Stimulated activated CD4-positive, alpha-beta T cell treated with anti-CD3 and anti-CD28 coated beads, Interleukin-4, amount 100 ng/mL, for 24 hours (primary cell): ENCODE measurements around the gene CFAP141.

ENCODE experiments used
- DNase-seq: peaks from one replicate; pipeline ENCODE4 v3.0.0-alpha.2; 2020

The CFAP141 gene

GRCh38 chr1:154167461-154167860 is 38.7 kb downstream of the CFAP141 start:
- DNase-seq, result no peak

DNA sequence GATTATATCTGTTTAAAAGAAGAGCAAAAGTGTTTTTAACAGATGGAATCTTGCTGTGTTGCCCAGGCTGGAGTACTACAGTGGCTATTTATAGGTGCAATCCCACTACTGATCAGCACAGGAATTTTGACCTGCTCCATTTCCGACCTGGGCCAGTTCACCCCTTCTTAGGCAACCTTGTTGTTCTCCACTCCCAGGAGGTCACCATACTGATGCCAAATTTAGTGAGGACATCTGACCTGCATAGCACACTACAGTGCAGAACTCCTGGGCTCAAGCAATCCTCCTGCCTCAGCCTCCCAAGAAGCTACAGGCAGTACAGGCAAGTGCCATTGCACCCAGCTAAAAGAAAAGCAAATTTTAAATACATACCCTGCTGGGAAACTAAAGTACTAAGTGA is 39.9 kb downstream of the CFAP141 start:
- no peak for DNase-seq

GRCh38 chr1:154159554-154159953 is 46.6 kb downstream of the CFAP141 start:
- no peak for DNase-seq

GRCh38 chr1:154158307-154159125 is 47.6 kb downstream of the CFAP141 start:
- DNase-seq, result no peak

GRCh38 chr1:154157520-154158306 is 48.4 kb downstream of the CFAP141 start:
- DNase-seq, result peak; percentile 80

DNA sequence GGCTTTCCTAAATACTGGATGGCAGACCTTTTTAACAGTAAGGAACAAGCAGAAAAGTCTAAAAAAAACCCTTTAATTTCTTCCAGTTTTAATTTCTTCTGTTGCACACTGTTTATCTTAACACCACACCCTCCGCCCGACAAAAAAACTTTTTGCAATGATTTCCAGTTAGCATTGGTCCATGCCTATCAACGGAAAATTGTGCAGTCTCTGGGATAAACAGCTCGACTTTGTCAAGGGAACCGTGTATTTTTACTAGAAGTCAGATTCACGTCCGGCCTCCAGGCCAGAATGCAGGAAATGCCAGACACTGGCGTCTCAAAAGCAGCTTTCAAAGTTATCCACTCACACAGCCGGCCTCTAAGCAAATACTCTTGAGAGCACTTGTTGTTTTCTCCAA is 50.9 kb downstream of the CFAP141 start:
- DNase-seq, result no peak

- no peak for DNase-seq
These were observed 51.5 kb downstream of the CFAP141 start, which contains the start of gene NUP210L for GRCh38 chr1:154154534-154155191. NUP210L (minus strand) TSS chr1:154155073.

- DNase-seq, result no peak
These were observed 52.1 kb downstream of the CFAP141 start for GRCh38 chr1:154154053-154154452.

DNA sequence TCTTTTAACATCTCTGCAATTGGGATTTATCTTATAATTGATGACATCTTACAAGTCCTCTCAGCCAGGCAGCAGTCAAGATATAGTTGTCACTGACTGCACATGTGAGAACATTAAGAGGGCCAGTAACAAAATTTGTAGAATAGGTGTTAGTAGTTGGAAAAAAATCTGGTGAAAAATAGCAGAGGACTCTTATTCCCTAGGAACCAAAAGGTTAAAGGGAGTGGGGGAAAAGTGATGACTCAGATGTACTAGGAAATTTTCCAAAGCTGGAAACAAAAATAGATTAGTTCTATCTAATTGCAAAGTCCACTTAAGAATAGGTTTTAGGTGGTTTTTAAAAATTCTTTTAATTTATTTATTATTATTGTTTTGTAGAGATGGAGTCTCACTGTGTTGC is 54.8 kb downstream of the CFAP141 start:
- no peak for DNase-seq
